CD4-positive, alpha-beta T cell treated with Interleukin-6 at 100 ng/mL for 8 hours (primary cell): ENCODE data around the gene HSPA1L.
"Not testable (repeated sequence)": the region's sequence is repeated elsewhere in the genome, so short reads cannot be mapped to it uniquely, and the experiment has no call there.

Experiments used
- DNase-seq: peaks from one replicate; pipeline ENCODE4 v3.0.0-alpha.2; 2020; ENCODE audit warnings: mixed read lengths, low spot score

HSPA1L gene

DNA sequence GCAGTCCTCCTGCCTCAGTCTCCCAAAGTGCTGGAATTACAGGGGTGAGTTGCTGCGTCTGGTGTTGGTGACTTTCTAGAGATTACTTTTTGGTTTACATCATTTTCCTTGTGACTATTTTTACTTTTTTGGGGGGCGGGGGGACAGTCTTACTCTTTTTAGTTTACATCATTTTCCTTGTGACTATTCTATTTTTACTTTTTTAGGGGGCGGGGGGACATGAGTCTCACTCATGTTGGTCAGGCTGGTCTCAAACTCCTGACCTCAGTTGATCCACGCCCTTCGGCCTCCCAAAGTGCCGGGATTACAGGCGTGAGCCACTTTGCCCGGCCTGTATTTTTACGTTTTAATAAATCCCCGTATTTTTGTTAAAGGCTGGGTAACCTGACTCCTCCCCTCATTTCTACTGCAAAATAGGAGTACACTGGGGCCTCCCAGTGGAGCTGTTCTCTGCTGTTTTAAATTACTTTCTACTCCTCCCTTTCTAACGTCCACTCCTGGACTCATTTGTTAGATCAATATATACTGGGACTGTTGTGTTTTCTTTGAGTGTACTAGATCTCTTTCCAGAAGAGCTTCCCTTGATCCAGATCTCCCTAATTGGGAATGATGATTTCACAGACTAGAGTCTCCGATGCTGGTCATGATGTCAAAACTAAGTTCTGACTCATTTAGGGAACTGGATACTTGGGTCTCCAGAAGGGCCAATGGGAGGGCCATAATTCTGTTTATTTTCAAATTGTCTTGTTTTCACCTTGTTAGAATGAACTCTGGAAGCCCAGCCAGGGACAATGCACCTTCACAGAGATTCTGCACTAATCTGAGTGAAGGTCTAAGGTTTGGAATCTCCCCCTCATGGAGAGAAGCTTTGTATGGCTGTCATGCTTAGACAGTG lies 21.6 kb upstream of the HSPA1L start:
- no peak for DNase-seq

- no peak for DNase-seq
Measured at GRCh38 chr6:31836047-31836473, 21.0 kb upstream of the HSPA1L start.

DNA sequence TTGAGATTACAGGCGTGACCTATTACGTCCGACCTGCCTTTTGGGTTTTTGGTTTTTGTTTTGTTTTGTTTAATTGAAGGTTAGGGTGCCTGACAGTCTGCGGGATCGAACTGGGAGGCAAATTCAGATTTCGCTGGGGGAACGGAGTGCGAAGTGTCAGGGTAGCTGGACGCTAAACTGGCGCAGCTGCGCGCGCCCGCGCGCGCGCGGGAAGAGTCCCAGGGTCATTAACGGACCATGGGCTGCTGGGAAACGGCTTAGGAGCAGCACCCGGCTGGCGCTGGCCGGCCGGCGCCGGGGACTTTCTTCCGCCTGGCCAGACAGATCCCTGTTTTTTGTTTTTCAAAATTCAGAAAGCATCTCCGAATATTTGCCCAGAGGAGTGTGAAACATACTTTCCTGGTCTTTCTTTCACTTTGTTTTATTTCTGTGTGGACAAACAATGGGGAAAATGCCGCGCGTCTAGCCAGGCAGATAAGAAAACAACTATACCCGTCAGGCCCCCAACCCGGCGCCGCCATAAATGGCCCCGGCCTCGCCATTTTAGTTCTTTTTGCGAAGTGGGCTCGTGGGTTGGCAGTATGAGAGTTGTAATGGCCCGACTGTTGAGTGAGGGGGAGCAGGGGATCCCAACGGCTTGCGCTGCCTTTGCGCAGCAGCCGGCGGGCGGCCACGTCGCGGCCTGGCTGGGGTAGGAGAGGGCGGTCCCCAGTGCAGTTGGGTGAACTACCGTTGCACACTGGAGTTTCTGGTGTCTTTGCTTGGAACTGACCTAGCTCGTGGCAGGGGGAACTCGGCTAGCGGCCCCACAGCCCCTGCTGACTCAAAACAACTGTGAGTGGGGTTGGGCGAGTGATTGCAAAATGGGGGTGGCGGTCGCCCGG lies 19.5 kb upstream of the HSPA1L start:
- peak; percentile 69 for DNase-seq

DNA sequence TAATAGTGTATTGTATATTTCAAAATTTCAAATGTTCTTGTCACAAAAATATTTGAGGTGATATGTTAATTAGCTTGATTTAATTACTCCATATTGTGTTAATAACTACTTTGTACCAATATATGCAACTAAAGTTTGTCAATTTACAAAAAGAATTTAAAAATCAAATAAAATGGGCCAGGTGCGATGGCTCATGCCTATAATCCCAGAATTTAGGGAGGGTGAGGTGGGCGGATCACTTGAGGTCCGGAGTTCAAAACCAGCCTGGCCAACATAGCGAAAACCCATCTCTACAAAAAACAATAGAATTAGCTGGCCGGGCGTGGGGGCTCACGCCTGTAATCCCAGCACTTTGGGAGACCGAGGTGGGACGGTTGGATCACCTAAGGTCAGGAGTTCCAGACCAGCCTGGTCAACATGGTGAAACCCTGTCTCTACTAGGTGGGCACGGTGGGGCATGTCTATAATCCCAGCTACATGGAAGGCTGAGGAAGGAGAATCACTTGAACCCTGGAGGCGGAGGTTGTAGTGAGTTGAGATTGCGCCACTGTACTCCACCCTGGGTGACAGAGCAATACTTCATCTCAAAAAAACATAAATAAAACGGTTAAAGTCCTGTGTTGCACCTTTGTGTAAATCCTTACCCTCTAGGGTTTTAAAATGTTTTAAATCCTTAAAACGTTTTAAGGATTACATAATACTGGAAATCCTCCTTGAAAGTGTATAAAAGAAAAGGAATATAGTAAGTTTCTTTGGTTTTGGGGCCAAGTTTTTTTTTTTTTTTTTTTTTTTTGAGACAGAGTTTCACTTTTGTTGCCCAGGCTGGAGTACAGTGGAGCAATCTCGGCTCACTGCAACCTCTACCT lies 16.5 kb upstream of the HSPA1L start:
- no peak for DNase-seq

DNA sequence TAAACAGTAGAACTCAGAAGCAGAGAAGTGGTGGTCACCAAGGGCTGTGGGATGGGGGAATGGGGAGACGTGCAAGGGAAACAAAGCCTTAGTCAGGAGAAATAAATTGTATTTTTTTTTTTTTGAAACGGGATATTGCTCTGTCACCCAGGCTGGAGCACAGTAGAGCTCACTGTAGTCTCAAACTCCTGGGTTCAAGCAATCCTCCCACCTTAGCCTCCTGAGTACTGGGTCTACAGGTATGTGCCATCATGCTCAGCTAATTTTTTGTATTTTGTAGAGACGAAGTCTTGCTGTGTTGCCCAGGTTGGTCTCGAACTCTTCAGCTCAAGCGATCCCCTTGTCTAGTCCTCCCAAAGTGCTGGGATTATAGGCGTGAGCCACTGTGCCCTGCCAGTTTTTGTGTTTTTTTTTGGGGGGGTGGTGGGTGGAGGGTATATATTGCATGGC lies 15.8 kb upstream of the HSPA1L start:
- DNase-seq: no peak

DNA sequence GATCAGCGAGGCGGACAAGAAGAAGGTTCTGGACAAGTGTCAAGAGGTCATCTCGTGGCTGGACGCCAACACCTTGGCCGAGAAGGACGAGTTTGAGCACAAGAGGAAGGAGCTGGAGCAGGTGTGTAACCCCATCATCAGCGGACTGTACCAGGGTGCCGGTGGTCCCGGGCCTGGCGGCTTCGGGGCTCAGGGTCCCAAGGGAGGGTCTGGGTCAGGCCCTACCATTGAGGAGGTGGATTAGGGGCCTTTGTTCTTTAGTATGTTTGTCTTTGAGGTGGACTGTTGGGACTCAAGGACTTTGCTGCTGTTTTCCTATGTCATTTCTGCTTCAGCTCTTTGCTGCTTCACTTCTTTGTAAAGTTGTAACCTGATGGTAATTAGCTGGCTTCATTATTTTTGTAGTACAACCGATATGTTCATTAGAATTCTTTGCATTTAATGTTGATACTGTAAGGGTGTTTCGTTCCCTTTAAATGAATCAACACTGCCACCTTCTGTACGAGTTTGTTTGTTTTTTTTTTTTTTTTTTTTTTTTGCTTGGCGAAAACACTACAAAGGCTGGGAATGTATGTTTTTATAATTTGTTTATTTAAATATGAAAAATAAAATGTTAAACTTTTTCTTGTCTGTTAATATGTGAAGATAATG lies 14.7 kb upstream of the HSPA1L start:
- DNase-seq: peak; percentile 48

DNA sequence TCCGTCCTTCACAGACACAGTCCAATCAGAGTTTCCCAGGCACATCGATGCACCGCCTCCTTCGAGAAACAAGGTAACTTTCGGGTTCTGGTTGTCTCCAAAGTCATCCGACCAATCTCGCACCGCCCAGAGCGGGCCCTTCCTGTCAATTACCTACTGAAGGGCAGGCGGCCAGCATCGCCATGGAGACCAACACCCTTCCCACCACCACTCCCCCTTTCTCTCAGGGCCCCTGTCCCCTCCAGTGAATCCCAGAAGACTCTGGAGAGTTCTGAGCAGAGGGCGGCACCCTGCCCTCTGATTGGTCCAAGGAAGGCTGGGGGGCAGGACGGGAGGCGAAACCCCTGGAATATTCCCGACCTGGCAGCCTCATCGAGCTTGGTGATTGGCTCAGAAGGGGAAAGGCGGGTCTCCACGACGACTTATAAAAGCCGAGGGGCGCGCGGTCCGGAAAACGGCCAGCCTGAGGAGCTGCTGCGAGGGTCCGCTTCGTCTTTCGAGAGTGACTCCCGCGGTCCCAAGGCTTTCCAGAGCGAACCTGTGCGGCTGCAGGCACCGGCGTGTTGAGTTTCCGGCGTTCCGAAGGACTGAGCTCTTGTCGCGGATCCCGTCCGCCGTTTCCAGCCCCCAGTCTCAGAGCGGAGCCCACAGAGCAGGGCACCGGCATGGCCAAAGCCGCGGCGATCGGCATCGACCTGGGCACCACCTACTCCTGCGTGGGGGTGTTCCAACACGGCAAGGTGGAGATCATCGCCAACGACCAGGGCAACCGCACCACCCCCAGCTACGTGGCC lies 12.4 kb upstream of the HSPA1L start, which contains the start of gene HSPA1B:
Gene HSPA1B (plus strand): TSS at position 453 of the 794 bp plus-strand sequence. CDS start 213 bp downstream, at position 666.
- DNase-seq: peak; percentile 93

GRCh38 chr6:31826793-31827285 lies 11.8 kb upstream of the HSPA1L start:
- no peak for DNase-seq

GRCh38 chr6:31825553-31825952 lies 10.5 kb upstream of the HSPA1L start:
- DNase-seq: no peak

GRCh38 chr6:31823592-31824196 lies 8.6 kb upstream of the HSPA1L start:
- DNase-seq: not testable (repeated sequence)

DNA sequence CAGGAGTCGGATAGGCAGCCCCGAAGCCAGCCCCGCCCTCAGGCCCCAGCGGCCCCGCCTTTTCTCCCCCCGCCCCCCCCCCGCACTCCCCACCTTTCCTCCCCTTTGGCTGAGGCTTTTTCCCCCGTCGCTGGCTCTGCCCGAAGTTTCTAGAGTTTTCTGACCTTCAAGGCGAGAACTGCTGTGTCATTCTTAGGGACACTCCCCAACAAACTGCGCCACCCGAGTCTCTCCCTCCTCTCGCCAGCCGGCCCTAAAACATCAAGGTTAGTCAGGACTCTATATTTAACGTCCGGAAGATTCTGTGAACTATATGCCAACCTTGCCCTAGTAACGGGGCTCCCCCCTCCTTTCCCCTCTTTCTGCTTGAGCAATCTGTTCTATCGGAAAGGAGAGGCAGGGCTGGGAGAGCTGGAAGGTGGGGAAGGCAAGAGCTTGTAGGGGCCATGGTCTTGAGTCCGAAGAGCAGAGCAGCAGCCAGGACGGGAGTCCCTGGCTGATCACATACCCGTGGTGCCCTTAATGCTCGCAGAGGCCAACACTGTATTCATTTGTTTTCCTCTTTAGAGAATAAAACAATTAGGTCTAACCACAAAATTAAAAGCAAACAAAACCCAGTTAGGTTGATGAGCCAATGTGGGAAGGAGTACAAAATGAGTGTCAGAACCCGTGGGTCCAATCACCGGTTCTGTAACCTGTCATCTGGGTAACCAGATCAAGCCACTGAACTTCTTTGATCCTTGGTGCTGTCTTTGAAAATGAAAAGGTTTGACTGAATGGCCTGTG lies 7.1 kb upstream of the HSPA1L start:
- DNase-seq: peak; percentile 71

DNA sequence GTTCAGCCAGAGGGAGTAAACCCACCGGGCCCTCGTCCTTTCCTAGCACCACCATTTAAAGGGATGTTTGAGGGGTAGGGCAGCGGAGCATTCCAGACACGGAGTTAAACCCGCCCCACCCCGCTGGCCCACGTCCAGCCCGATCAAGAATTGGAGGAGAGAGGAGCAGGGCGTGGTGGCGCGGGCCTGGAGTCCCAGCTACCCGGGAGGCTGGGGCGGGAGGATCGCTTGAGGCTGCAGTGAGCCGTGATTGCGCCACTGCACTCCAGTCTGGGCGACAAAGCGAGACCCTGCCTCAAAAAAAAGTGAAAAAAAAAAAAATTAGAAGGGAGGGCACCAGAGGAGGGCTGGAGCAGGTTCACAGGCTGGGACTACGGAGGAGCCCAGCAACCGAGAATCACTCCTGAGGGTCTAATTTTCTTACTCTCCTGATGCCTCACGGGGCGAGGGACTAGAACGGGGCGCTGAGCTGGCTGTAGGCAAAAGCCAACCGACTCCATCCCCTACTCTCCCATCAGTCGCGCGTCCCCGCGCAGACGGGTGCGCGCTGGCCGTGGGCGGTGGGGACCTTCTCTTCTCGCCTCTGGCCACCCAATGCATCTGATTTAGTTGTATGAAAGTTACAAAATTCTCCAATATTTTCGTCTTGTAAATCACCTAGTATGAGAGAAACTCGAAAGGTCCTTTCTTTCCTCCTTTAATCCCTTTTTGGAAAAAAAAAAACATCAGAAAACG lies 6.4 kb upstream of the HSPA1L start:
- DNase-seq: peak; percentile 19

DNA sequence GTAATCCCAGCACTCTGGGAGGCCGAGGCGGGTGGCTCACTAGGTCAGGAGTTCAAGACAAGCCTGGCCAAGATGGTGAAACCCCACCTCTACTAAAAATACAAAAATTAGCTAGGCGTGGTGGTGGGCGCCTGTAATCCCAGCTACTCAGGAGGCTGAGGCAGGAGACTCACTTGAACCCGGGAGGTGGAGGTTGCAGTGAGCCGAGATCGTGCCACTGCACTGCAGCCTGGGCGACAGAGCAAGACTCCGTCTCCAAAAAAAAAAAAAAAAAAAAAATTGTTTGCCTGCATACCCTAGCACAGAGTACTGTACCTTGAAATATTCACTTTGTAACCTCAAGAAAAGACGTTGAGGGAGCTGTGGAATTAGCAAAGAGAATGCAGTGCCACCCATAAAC lies 5.3 kb upstream of the HSPA1L start:
- not testable (repeated sequence) for DNase-seq

DNA sequence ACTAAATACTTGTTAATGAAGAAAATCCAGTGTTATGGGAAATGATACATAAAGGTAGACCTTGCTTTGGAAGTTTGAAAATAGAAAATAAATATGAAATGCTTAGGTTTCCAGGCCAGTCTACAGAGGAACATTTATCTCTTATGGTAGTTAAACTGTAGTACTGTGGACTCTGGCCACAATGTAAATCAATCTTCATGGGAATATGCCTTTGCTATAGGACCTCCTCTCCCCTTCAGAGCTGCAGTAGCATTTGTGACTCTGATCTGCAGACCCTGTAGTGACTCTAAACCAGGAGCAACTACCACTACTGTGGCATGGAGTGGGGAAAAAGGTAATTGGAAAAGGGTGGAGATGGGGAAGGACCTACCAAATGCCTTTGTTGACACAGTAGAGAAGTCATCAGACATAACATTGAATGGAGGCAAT lies 4.8 kb upstream of the HSPA1L start:
- no peak for DNase-seq

- DNase-seq: not testable (repeated sequence)
Measured at GRCh38 chr6:31817929-31818511, 2.9 kb upstream of the HSPA1L start.

DNA sequence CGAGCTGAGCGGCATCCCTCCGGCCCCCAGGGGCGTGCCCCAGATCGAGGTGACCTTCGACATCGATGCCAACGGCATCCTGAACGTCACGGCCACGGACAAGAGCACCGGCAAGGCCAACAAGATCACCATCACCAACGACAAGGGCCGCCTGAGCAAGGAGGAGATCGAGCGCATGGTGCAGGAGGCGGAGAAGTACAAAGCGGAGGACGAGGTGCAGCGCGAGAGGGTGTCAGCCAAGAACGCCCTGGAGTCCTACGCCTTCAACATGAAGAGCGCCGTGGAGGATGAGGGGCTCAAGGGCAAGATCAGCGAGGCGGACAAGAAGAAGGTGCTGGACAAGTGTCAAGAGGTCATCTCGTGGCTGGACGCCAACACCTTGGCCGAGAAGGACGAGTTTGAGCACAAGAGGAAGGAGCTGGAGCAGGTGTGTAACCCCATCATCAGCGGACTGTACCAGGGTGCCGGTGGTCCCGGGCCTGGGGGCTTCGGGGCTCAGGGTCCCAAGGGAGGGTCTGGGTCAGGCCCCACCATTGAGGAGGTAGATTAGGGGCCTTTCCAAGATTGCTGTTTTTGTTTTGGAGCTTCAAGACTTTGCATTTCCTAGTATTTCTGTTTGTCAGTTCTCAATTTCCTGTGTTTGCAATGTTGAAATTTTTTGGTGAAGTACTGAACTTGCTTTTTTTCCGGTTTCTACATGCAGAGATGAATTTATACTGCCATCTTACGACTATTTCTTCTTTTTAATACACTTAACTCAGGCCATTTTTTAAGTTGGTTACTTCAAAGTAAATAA lies 2.2 kb upstream of the HSPA1L start:
- DNase-seq: peak; percentile 46

GRCh38 chr6:31814677-31815024 lies 432 bp downstream of the HSPA1L start:
- DNase-seq: peak; percentile 73
